Stimulated activated CD4-positive, alpha-beta T cell treated with anti-CD3 and anti-CD28 coated beads, Interleukin-1b, Interleukin-23, amount 100 ng/mL, for 24 hours (primary cell): ENCODE results near the gene NXPH2.
A peak's percentile ranks its signal among the peaks of the same experiment; 100 is the strongest.

Source experiments
- DNase-seq, 4 experiments: peaks; one replicate each; pipeline ENCODE4 v3.0.0-alpha.2; 2020; ENCODE audit warnings: low read depth in 4 of 4, low spot score in 1 of 4

NXPH2 gene

DNA sequence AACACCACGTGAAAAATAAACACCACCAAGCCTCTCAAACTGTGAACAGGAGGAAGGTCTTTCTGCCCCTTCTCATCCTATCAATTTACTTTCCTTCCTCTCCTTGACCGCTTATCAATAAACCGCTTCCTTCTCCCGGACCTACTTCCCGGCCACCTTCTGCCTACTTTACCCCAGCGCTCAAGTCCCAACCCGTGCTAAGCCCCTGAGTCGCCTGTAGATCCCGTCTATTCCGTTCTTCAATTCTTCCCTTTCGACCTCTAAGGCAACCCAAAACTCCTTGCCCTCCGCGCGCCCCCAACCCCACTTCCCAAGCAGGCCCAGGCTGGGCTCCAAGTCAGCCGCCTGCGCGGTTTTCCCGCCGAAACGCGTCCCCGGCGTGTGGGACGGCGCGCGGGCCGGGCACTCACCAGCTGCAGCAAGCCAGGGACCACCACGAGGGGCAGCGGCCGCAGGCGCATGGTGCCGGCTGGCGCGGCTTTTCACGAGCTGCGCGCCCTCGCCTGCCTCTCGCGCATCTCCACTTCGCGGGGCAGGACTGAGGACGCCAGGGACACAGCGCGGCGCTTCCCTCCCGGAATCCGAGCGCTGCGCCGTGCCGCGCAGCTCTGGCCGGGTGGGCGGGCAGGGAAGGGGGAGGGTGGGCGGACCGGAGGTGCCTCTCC, at the start of gene NXPH2:
TSS of gene NXPH2 (minus strand) at position 610 of the 665 bp plus-strand sequence. CDS start at position 461, 149 bp downstream.
- no peak for DNase-seq

DNA sequence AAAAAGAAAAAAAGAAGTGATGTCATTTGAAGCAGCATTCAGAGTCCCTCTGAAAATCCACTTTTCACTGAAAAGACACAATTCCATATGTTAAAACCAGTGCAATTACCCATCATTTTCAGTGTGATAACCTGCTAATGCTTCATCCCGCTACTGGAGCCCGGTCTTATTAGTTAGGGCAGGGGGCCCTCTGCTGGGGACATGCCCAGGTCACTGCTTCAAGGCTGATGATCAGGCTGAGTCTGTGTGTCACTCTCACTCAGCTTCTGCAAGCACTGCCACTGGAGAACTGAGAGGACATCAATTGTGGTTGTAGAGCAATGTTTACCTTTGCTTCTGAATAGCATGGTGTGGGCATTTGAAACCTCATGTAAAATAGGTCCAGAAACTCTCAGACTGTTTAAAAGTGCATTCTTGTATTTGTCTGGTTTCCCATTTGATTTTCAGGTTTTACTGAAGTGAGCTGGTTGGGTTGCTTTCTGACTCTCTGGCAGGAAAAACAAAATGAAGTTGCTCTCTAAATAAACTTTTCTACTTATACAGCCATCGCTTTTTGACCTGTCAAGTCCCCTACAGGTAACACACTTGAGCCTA, 49.2 kb upstream of the NXPH2 start:
- DNase-seq: peak in 1 of 4 experiments; percentile 11

DNA sequence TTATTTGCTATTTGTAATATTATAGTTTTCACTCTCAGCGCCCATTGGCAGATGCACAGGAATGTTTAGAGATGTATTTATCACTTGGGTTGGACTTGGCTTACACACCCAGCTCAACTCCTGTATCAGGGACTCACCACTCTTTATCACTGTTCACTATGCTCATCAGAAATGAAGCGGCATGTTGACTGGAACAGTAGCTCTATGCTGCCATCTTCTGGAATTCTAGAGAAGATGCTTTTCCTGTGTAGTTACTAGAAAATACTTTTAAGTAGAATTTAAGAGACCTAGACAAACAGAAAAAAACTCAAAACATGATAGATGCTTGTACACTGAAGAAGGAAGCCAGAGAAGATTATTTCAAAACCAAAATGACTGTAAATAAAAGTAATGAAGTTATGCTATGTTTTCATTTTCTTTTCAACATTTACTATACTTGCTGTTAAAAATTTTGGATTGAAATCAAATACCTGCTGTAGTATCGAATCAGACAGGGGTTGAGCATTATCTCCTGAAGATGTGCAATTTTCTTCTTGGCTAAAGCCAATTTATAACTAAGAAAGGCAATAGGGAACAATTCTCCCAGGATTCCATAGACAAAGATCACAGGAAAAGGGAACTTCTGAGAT, 47.4 kb upstream of the NXPH2 start:
- no peak for DNase-seq

DNA sequence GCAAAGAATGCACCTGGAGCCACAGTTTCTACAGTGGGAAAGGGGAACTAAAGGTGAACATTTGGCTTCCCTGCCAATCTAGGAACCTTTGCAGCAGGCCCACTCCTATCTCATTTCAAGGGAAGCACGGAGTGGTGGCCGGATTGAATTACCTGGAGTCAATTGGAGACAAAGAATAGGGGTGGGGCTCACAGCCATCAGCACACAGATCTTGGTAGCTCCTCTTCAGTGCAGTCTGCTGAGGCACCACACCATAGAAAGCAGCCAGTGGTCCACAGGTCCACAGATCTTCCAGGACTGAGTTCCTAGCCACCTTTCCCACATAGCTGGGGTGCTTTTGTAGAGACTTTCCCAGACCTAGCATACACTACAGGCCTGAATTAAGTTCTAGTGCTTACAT, 43.5 kb upstream of the NXPH2 start:
- no peak for DNase-seq

DNA sequence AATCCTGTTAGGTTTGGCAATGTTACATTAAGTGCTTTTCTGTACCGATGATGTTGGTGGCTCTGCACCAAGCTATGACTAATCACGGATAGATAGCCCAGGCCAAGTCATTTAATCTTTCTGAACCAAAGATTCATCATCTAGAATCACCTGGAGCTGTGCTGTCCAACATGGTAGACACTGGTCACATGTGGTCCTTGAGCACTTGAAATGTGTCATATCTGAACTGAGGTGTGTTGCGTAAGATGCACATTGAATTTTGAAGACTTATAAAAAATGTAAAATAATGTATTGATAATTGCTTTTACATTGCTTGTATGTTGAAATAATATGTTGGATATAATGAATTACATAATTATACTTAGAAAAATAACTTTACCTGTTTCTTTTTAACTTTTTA, 39.8 kb upstream of the NXPH2 start:
- DNase-seq: no peak

DNA sequence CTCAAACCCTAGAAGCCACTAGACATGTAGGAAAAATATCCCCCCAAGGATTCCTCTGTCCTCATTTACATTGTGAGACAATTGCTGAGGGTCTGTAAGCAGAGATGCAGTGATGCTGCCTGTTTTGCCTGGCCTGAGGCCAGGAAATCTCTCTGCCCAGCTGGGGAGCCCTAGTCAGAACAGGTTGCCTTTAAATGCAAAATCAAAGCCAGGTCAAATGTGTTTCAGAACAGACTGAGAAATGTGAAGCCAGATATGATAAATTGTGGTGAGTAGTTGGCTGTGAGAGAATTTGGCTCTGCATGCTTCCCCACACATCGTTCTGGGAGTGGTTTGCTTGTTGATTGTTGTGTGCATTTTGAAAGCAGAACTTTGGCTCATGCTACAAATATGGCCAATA, 38.4 kb upstream of the NXPH2 start:
- no peak for DNase-seq

DNA sequence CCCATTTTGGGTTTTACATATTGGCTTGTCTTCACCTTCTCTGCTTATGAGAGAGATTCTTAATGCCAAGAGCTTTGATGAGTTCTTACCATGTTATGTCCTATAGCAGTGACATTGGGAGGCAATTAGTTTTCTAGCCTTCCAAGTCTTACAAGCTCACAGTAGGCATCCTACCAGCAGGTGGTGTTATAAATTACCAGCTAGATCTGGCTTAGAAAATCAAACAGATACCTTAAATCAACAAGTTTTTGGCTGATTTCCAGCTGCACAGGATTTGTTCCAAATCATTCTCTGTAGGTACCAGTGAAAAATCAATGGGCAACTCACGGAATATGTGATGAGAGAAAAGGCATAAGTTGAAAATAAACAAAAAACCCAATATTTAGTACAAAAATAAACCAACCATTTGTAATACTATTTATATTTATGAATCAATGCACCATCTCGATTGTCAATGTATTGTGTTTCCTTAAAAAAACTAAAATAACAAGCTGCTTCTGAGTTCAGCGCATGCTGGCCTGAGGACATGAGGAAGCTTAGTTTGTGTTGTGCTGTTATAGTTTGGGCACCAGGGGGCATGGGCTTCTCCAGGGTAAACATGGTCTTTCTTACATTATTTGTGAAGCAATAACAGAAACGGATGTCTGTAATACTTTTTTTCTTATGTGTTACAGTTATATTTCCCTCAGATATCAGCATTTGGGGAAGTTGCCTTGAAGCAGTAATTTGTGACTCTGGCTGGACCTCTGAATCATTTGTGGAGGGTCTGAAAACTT, 34.1 kb upstream of the NXPH2 start:
- no peak for DNase-seq

DNA sequence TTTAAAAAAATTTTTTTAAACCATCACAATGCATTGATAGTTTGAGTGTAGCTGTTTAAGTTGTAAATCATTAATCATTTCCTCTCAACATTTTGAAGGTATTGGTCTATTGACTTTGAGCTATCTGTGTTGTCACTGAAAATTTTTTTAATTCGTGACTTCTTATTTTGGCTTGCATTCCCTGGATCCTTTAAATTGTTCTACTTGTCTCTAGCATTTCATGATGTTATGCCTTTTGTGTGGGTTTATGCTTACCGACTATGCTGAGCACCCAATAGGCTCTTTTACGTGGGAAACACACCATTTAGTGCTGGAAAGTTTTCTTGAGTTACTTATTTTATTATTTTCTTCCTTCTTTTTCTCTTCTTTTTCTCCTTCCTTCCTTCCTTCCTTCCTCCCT, 31.2 kb upstream of the NXPH2 start:
- DNase-seq: no peak

DNA sequence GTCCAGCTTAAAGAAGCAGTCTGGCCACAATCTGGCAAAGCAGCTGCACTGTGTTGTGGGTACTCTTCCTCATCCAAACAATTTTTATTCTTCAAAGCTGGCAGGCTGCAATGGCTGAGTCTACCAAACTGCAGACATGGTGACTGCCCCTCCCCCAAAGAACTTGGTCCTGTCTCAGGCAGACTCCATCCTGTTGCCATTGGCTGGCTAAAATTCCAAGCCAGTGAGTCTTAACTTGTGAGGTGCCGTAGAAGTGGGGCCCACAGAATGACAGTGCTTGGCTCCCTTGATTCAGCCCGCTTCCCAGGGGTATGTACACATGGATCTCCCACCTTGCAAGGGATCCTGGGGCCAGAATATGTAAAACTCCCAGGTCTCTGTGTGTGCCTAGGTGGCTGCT, 14.5 kb upstream of the NXPH2 start:
- DNase-seq: no peak

DNA sequence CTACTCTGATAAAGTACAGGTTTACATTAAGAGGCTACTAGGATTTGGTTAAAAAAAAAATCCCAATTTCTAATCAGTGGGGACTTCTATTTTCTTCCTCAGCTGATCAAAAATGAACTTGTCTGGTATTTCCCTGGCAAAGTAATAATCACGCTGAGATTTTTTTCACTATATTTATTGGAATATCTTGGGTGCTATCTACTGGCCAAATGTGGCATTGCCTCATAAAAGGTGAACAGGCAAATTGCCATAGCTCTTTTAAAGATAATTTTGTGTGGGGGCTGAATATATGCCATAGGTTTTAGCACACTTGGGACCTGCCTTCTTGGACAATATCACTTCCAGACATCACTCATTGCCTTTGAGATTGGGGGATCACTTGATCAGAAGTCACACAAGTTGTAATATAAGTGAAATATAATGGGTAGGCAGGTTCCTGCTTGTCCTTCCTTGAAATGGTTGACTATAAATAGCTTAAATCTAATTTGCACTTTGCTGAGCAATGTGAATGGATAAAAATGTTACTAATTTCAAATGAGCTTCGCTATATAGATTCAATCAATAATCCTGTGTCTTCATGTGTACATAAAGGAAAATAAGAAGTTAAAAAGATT, 7.0 kb upstream of the NXPH2 start:
- DNase-seq: no peak

DNA sequence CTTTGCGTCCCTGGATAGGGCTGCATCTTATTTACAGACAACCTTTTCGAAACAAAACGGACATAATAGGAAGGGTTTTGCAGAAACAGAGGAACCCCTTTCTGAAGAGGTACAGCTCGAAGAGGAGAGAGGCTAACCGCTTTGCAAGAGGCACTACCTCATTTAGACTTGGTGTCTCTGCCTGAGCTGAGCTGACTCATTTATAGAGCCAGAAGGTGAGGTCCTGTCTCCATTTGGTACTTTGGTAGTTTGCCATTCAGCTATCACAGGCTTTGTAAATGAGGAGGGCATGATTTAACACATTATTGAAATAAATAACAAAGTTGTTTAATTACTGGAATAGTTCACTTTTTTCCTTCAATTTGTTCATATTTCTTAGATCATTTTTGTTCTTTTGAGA, 2.2 kb upstream of the NXPH2 start:
- DNase-seq: no peak

DNA sequence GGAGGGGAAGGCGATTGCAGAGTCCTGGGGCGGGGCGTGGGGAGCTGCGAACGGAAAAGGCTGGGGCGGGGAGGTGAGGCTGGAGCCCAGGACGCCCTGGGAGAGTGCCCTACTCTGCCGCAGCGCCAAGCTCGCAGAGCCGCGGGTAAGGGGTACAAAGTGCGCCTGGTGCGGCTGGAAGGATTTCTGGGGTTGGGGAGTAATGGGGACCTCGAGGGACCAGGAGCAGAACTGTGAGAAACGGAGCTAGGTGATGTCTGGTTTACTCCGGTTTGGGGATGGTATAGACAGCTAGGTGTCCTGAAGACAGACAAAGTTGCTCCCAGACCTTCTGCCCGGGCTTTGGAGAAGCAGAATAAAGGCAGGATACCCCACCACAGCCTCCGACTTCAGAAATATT, 718 bp upstream of the NXPH2 start:
- DNase-seq: no peak

DNA sequence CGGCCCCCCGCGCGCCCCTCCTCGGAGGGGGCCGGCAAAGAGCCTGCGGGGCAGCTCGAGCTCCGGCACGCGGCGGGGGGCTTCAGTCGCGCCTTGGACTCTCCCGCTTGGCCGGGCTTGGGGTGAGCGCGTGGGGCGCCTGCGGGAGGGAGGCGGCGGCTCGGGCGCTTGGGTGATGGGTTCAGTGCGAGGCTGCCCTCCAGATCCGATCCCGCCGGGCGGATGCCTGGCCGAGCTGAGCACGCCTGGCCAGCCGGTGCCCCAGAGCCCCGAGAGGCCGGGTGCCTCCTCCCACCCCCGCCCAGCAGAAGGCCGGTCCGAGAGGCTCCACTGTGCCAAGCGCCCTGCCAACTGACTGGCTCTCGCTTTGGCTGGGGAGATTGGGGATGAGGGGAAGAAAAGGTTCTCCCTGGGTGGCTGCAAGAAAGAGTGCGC, 273 bp upstream of the NXPH2 start:
- DNase-seq: no peak

DNA sequence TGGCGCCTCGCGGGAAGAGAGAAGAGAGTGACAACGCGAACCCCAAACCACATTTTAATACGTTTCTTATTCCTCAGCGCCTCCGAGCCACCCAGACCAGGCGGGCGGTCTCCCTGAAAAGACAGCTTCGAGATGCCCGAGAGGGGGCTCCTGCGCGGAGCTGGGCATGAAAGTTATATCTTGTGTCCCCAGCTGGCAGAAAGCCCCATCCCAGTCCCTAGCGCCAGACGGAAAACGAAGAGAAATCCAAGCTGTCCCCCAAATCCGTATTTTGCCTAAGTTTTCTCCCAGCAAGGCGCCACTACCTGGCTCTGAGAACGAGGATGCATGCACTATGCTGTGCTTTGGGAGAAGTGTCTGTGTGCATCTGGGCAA, 797 bp downstream of the NXPH2 start:
- no peak for DNase-seq

DNA sequence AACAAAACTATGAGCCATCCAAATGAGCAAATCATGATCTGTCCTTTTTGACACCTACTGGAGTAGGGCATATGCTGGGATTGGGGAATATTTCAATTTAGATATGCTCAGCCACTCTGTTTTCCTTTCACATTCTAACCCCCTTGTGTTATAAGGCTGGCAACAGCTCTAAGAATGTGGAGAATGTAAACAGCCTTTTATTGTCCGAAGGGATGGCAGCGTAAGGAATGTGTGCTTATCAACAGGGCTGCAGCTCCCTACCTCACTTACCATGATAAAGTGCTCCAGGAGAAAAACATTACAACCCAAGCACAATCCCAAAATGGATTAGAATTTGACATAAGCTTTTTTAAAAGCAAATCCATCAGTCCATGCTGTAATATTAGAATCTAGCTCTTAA, 2.2 kb downstream of the NXPH2 start:
- no peak for DNase-seq

DNA sequence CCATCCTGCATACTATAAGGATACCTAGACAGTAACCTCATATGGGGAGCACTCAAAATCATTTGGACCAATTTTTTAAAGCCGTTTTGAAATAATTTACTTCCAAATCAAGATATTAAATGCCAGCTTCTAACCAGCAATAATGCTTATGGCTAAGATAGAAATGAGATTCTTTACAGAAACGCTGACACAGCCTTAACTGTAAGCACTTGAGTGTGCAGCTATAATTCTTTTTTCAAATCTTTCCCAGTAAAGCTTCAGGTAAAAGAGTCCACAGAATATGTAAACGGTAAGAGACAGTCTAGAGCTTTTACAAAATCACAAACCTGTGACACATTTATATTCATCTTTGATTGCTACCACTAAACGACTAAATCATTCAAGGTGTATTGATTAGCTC, 4.5 kb downstream of the NXPH2 start:
- no peak for DNase-seq

DNA sequence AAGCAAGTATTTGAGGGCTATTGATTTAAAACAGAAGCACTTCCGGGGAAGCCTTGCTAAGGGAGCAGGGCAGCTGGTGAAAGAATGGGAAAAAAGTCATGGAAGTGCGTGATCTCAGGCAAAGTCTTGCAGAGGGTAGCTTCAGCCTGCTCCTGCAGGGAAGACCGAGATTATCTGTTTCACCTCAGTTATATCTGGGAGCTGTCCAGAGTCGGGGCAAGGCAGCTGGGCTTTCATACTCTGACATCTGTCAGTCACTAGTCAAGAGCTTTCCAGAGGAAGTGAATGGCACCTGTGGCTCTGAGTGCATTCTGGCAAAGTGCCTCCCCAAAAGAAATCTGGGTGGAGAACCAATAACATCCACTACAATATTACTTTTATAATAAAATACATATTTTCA, 8.7 kb downstream of the NXPH2 start:
- DNase-seq: no peak

DNA sequence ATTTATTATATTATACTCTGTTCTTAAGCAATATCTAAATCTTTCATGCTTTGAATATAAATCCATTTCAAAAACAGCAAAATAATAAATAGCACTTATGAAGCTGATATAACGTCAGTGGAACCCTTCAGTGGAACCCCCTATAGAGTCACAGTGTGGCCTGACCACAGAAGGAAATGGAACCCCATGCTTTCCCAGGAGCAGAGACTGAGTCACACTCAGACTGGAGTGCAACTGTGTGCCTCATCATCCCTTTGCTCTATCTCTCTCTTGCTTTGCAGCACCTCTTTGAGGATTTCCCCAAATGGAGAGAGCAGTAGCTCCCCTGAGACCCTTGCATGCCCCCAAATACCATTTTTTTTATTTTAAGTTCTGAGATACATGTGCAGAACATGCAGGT, 13.1 kb downstream of the NXPH2 start:
- DNase-seq: no peak

DNA sequence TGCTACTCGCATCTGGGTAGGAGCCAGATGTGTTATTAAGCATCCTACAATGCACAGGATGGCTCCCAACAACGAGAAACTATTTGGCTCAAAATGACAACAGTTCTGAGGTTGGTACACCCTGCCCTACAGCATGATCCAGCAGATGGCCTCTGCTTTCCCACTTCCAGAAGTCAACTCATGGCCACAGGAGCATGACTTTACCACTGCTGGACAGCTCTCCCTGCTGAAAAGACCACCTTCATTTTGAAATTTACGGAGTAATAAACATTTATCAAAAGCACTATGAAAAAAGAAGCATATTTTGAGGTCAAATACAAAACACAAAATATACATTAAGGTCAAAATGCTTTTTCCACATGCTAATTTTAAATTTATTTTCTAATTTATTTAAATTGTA, 13.7 kb downstream of the NXPH2 start:
- no peak for DNase-seq

DNA sequence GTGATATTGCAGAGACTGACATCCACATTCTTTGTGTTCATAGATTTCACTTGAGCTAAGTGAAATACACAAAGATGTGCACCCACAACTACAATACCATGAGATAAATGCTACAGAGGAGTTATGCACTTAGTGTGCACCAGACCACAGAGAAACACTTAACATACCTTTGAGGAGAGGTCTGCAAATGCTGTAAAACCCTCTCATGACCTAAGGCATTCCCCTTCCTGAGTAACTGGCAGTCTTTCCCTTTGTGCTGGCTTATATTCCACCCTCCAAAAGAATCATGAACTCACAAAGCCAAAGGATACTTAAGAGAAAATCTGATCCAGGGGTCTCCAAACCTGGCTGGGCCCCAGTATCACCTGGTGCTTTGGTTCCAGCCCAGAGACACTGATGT, 16.2 kb downstream of the NXPH2 start:
- DNase-seq: no peak

DNA sequence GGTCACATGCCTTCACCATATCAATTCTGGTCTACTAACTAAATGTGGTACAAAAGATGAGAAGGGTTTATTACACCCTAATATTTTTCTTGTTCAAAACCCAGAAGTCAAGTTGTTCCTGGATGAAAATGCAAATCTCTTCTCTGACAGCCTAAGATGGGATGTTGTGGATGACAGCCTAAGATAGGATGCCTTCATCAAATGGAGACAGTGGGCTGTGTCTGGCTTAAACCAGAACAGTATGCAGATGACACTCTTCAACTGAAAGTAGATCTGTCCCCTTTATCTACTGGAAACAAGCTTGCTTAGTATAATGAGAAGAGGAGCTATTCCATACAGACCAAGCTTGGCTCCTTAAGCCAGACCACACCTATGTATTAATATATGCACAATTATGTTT, 17.7 kb downstream of the NXPH2 start:
- DNase-seq: no peak

DNA sequence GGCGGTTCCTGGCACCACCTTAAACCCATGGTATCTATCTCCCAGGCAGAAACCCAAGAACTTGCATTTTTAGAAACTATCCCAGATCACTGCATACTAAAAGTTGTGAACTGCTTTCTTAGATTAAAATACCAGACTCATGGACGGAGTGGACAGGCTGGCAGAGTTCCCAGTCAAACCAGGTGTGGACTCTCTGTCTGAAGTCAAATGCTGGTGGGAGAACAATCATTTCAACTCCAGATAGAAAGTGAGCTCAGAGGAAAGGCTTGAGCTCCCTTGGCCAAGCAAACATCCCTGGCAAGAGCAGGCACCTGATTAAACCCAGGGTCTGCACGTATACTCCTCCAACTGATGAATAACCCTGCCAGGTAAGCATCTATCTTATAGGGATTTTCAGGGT, 19.5 kb downstream of the NXPH2 start:
- DNase-seq: no peak
